Measurements from ENCODE around the gene MAP3K14.

Gene MAP3K14

DNA sequence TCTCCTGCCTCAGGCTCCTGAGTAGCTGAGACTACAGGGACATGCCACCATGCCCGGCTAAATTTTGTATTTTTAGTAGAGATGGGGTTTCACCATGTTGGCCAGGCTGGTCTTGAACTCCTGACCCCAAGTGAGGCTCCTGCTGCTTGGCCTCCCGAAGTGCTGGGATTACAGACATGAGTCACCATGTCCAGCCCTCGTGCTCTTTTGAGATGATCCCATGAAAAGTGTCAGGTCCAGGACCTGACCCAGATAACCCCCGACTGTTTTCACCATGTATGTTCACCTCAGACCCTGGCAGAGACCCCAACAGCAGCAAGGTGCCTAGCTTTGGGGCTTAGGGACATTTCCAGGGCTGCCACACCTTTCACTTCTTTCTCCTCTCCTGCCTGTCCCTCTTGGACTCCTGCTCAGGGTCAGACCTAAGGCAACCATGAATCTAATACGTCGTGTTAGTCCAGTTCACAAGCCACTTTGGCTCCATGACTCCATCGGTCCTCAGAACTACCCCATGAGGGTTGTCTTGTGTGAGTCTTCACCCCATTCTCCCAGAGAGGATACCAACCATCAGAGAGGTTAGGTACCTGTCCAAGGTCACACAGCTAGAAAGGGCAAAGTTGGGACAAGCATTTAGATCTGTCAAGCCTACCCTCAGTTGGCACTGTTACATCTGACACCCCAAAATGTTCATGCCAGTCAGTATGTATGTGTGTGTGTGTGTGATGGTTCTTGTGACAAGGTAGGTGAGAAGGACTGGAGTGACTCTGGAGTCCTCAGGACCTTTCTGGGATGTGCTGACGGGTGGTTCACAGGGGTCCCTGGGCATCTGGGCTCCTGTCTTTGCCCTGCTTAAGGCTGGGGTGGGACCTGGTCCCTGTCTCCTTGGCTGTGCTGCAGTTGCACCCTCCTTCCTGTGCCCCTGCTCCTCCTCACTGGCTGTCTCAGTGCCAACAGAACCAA is 23.1 kb upstream of the MAP3K14 start:
- no peak for DNase-seq (ENCODE audit: low read depth in 2 of 2)

DNA sequence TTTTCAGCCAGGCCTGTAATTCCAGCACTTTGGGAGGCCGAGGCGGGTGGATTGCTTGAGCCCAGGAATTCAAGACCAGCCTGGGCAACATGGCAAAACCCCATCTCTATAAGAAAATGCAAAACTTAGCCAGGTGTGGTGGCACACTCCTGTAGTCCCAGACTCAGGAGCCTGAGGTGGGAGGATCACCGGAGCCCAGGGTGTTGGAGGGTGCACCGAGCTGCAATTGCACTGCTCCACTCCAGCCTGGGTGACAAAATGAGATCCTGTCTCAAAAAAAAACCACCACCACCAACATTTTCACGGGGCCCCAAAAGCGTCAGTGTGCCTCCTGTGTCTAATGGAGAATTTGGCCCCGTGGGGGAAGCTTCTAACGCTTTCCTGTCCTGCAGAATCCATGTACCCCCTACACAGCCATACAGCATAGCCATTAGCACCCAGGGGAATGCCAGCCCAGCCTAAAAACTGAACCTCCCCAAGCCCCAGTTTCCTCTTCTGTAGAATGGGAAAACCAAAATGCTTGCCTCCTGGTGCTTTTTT is 22.2 kb upstream of the MAP3K14 start:
- DNase-seq (ENCODE audit: low read depth in 2 of 2) = no peak

DNA sequence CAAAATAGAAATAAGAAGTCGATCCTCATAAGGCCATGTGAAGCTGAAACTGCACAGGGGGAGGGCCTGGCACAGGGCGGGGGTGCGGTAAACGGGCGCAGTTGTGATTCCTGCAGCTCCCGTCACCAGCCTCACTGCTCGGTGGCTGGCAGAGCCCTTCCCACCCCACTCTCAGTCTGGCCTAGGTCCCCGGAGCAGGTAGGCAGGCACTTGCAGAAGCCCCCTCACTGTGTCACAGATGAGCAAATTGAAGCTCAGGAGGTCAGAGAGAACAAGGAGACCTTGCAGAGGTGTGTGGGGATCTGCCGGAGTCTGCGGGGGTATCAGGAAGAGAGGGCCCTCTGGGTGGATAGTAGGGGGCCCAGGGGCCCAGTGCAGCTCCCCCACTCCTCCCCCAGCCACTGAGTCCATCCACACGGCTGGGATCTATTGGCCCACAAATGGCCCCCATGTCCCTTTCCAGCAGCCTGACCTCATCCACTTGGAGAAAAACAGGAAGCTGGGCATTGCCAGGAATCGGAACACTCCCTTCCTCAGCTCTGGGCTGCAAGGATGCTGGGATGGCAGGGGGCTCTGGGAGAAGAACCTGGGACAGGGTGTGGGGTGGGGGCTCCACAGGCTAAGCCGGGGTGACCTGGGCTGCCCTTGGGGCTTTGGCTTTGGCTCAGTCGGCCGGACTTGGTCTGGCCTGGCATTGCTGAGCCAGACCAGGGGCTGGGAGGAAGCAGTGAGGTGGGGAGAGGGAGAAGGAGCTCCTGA is 21.4 kb upstream of the MAP3K14 start:
- DNase-seq (ENCODE audit: low read depth in 2 of 2) = no peak

DNA sequence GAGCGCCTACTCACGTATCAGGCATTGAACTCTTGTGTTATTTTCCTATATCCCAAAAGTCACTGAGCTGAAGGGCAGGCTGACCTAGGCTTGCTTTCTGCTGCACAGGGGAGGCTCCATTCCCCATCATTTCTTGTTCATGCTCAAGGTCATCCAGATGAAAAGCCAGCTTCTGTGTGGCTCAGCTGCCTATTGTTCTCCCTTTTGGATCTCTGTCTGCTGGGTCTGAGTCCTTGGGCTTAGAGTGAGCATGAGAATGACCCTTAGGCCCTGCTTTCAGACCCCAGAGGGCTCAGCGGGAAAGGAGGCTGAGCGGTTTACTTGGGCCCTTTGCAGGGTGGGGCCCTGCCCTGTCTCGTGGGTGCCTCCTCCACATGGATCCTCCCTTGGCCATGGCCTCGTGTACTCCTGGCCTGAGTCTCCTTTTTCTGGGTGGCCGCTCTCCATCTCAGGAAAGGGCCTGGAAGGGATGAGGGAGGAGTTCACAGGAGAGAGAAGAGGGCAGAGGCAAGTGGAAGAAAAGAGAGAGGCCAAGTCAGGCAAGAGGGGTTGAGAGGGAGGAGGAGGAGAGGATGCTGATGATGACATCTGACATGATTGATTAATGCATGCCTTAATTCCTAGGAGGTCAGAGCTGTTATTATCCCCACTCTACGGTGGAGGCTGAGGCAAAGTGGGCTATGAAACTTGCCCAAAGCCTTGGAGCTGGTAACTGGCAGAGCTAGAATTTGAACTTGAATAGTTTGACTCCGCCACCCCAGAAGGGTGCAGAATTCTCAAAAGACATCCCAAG is 19.8 kb upstream of the MAP3K14 start:
- DNase-seq (ENCODE audit: low read depth in 2 of 2) = no peak

DNA sequence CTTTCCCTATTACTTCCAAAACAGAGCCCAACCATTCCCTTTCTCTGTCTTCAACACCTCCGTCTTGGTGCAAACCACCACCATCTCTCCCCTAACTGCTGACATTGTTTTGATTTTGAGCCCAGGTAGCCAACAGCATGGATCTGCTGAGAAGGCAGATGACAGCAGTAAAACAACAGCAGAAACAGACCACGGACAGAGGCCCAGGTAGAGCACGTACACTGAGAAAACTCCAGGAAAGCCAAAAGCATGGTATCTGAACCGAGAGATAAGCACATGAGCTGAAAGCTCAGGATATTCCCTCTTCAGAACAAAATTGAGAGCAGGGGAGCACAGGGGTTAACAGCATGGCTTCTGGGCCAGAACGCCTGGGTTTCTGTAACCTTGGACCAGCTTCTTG is 18.9 kb upstream of the MAP3K14 start:
- DNase-seq (ENCODE audit: low read depth in 2 of 2) = no peak

DNA sequence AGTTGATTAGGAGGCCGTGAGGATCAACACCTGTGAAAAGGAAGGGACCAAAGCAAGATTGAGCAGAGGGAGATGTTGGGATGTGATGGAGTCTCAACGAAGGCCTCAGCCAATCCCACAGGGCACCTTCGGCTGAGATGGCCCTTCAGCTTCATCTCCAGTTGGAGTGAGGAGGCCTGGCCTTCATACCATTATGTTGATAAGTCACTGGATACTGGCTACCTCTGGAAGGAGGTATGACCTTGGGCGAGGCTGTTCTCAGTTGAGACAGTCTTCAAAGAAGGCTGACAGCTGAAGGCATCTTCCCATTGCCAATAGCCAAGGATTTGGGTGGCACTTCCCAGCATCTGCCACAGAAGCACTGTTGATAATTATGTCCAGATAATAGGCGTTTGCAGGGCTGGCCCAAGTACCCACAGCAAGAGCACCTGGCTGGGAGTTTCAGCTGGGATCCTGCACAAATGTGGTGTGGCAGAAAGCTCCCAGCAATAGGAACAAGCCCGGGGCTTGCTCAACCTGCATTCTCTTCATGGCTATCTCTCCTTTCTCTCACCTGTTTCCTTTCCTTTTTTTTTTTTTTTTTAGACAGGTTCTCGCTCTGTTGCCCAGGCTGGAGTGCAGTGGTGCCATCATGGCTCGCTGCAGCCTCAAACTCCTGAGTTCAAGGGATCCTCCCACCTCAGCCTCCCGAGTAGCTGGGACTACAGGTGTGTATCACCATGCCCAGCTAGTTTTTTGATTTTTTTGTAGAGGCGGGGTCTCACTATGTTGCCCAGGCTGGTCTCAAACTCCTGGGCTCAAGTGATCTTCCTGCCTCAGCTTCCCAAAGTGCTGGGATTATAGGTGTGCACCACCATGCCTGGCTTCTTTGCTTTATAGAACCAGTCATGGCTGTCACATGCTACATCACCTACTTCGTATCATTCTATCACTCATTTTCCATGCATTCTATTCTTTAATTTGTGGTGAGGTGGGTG is 18.2 kb upstream of the MAP3K14 start:
- DNase-seq (ENCODE audit: low read depth in 2 of 2) = no peak

DNA sequence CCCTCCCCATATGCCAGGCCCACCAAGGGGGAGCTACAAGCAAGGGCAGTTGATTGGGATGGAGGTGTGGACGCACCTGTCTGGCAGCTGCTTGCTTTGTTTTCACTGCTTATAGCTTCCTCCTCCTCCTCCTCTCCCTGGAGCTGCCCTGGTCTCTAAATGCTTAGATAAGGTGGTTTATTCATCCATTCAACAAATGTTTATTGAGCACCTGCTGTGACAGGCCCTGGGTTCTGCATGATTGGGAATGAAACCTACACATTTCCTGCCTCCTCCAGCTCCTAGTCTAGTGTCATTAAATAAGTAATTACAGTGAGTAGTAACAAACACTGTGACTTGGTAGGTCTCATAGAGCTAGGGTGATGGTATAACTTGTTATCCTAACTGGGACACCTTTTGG is 17.4 kb upstream of the MAP3K14 start:
- no peak for DNase-seq (ENCODE audit: low read depth in 2 of 2)

DNA sequence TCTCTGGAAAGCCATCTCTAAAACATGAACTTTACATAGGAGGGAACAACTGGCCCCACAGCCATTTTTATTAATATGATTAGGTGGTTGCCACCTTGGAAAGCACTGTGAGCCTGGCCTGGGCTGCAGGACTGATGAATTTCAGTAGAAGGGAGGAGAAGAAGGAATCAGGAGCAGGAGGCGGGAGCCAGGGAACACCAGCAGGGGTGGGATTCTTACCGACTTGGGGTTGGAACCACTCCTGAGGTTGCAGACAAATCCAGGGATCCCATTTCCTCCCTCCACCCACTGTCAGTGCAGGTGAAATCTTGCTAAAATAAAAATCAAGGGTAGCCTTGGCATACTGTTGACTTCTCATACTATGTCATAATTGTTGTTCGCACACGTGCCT is 16.9 kb upstream of the MAP3K14 start:
- DNase-seq (ENCODE audit: low read depth in 2 of 2) = no peak

DNA sequence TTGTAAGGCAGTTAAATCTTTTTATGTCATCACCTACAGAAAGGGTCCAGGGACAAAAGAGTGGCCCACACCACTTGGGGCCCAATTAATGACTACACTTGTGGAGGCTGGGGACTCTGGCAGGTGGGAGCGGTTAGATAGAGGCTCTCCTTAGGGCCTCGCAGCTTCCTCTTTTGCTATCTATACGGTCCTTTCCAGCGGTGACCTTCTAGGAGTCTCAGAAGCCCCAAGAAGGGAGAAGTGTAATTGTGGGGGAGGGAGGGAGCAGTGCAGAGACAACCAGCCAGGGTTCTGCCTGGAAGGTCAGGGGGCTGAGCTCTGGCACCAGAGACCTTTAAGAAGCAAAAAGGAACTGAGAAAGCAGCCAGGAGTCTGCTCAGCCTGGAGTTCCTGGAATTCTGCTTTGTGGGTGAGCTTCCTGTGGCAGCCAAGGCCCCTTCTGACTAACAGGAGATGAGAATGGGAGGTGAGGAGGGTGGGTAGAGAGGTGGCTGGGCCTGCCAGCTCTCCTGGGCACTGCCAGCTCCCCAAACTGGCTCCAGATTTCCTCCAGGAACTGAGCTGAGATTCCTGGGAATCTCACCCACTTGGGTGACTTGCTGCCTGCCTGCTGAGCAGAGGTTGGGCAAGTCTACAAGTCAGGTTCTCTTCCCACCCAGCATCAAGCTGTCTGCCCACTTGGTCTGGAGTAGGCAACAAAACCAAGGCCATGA is 16.3 kb upstream of the MAP3K14 start:
- DNase-seq (ENCODE audit: low read depth in 2 of 2) = no peak

DNA sequence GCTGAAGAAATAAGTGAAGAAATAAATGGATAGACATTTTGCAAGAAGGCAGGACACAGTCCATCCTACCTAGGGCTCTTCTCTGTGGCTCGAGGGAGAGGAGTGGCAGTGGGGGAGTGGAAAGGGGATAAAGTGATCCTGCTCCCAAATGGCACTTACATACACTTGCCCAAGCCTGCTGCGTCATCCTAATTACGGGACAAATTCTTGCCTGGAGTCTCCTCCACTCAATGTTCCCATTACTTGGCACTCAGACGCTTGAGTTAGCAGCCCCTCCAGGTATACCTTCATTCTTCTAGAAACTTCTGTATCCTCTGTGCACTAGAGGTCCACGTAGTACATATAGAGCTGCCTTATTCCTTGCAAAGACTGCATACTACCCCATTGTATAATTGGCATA is 15.7 kb upstream of the MAP3K14 start:
- no peak for DNase-seq (ENCODE audit: low read depth in 2 of 2)

DNA sequence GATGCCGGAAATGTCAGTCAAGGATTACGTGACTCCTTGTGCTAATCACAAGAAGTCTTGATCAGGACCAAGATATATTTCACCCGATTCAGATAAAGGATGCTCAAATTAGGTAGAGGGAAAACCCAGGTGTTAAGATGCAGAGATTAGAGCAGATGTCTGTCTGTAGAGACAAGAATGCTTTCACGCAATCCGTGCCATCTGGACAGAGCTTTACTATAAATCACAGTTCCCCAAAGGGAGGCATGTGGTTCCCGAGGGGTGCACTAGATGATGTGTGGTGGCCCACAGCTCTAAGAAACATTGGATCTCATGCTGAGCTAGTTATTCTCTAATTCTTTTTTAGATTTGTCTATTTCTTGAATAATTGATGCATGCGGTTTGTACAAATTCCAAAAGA is 9.8 kb upstream of the MAP3K14 start:
- no peak for DNase-seq (ENCODE audit: low read depth in 2 of 2)

DNA sequence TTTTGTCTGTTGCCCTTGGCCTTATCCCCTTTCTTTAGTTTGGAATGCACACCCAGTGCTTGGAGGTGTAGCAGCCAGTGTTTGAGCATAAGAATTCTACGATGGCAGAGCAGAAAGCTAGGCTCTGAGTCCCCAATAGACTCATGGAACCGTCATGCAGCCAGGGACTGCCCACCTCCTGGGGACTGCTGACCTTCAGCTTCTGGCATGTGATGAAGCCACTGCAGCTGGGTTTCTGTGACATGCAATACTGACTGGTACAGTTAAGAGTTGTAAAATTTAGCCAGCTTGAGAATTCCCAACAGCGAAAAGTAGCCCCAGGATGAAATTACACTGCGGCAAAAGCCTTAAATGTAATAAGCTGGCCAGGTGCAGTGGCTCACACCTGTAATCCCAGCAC is 9.0 kb upstream of the MAP3K14 start:
- DNase-seq (ENCODE audit: low read depth in 2 of 2) = no peak

DNA sequence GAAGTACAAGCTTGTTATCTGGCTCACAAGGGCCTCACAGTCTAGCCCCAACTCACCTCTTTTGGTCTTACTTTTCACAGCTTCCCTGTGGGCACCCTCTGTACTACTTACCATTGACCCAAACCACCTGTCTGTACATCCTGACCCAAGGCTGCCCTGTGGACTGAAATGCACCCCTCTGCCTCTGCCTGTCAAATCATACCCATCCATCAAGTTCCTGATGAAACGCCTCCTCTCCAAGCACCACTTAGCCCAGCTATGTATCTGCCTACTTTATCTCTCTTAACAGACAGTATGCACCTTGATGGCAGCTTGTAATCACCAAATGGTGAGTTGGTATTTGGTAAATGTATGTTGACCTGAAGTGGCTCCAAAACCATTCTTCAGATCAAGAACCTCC is 7.5 kb upstream of the MAP3K14 start:
- DNase-seq (ENCODE audit: low read depth in 2 of 2) = no peak

DNA sequence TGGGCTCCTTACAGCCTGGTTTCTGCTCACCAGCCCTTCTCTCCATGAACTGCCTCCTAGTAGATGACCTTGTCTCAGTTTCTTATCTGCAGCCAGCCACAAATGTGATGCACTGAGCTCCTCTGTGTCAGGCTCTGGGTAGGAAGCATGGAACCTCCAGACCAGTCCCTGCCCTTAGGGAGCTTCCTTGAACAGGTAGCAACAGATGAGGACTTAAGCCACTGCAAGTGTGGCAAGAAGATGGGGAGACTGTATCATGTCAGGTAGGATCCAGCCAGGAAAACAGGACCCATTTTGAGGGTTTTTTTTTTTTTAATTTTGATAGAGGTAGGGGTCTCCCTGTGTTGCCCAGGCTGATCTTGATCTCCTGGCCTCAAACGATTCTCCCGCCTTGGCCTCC is 5.3 kb upstream of the MAP3K14 start:
- no peak for DNase-seq (ENCODE audit: low read depth in 2 of 2)

DNA sequence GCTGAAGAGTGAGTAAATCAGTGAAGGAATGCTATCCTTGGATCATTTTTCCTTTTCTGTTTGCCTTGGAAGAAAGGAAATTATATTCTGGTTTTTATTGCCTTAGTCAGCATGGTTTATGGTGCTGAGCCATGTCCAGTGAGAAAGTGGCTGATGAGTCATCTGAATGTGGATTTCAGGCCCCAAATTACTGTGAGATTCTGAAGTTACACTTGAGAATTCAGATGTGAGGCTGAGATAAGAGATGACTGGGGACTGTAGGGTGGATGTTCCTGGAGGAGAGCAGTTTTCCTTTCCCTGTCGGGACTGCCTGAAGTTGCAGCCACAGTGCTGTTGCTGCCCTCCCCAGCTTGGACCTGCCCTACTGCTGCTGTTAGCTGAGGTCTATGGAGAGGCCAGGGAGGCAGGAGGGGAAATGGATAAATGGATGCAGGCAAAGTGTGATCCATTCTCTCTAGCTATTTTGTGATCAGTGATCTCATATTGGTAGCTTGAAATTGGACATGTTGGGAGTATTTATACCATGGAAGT is 4.2 kb upstream of the MAP3K14 start:
- DNase-seq (ENCODE audit: low read depth in 2 of 2) = no peak

DNA sequence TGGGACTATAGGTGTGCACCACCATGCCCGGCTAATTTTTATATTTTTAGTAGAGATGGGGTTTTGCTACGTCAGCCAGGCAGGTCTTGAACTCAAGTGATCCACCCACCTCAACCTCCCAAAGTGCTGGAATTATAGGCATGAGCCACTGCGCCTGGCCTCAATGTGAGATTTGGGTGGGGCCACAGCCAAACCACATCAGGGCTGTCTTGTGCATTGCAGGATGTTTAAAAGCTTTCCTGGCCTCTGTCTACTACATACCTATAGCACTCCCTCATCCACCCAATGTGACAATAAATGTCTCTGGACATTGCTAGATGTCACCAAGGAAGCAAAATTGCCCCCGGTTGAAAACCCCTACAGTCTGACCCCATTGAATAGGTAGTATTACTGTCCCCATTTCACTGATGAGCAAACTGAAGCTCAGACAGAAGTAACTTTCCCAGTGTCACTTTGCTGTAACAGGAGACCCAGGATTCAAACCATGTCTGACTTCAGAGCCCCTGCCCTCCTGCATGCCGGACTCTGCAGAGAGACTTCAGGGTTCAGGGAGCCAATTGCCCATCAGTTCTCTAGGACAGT is 3.6 kb upstream of the MAP3K14 start:
- DNase-seq (ENCODE audit: low read depth in 2 of 2) = no peak

DNA sequence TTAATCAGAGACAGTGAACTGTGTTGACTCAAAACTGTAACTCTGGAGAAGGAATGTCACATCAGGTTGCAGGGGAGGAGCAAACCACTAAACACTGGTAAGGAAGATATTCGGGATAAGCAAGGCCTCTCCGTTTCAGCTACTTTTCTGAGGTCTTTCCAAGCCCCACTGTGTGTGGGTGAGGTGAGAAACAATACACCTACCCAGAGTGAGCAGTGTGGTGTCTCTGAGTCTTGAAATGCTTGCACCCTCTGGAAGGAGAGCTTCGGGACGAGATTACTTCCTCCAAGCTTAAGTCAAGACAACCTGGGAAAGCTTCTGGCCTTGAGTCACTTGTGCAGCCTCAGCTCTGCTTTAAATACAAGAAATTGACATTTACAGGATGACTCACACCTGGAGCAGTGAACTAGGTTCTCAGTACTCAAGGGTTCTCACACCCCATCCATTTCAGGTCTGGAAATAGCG is 2.5 kb upstream of the MAP3K14 start:
- no peak for DNase-seq (ENCODE audit: low read depth in 2 of 2)

DNA sequence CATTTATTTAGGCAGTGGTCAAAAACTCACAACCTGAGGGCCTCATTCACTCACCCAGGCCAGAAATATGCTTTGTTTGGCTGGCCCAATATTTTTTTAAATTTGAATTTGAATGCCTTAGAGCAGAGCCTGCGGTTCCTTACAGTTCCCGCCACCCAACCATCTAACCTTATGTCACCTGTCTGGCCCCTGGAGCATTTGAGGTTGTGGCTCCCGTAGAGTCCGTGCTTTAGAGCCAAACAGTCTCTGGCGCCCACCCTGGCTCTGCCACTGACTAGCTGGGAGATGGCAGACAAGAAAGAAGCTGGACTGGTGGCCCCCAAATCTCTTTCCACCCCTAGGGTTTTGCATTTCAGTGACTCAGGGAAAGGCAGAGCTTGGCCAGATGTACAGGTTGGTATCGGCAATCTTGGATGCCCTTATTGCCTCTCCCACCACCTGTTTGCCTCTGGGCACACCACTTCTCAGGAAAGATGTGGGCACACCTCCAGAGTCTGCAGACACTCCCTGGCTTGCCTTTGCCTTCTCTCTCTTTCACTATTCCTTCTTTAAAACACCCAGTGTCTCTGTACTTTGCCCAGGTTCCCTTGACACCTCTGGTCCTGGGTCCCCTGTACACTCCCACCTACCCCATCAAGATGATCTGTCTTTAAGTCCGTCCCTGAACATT is 1.9 kb upstream of the MAP3K14 start:
- DNase-seq (ENCODE audit: low read depth in 2 of 2) = no peak

Data from stimulated activated CD8-positive, alpha-beta memory T cell treated with anti-CD3 and anti-CD28 coated beads, Interleukin-7, amount 100 ng/mL, for 4 hours (primary cell).